IMR-90 (cell line): ENCODE data around the gene TBC1D22A. TPM values are rescaled to one million over a fixed set of nuclear protein-coding genes. Genes with fewer than 3 reads are reported as not detected.
A peak's percentile ranks its signal among the peaks of the same experiment; 100 is the strongest.

ENCODE experiments used
- ATAC-seq: fragments of 200-7000 bp; cut with Tn5 transposase; 2 replicates; pipeline ENCODE4 v1.9.1; 2020; ENCODE audit warnings: low read depth, mild to moderate bottlenecking, moderate library complexity
- BruUV-seq: library from RNA; stranded (reverse); fragments of 400-500 nt; replicated peaks from 2 replicates; lab custom pipeline; 2021; lab: Mats Ljungman, UMichigan
- CTCF ChIA-PET: fragments of 300-600 bp; formaldehyde crosslinking; extraction: SDS; loops from one replicate; lab custom pipeline; 2021; ENCODE audit warnings: antibody characterized with exemption; lab: Yijun Ruan, JAX
- POLR2A ChIA-PET: fragments of 300-600 bp; sonication (Branson Sonifier 250); formaldehyde crosslinking; loops from one replicate; lab custom pipeline; 2022; ENCODE audit warnings: antibody characterized with exemption; ENCODE audit not compliant: unreplicated experiment; lab: Charles Lee
- DNase-seq: peaks from one replicate; pipeline ENCODE4 v3.0.0; 2013
- H2AFZ ChIP-seq: replicated peaks from 2 replicates; pipeline ENCODE3; 2013; ENCODE audit warnings: low read length, mild to moderate bottlenecking; ENCODE audit not compliant: poor library complexity
- H2AK5ac ChIP-seq: 2 replicates; pipeline ENCODE4 v1.6.1; 2013; ENCODE audit warnings: low read depth, low read length, inconsistent platforms
- H2AK9ac ChIP-seq: replicated peaks from 2 replicates; pipeline ENCODE3; 2013; ENCODE audit warnings: mild to moderate bottlenecking, low read depth, low read length, moderate library complexity; ENCODE audit not compliant: poor library complexity
- H2BK120ac ChIP-seq: 2 replicates; pipeline ENCODE4 v1.6.1; 2013; ENCODE audit warnings: low read depth, low read length, inconsistent platforms
- H2BK15ac ChIP-seq: 3 replicates; pipeline ENCODE4 v1.6.1; 2013; ENCODE audit warnings: low read depth, low read length, inconsistent platforms
- H2BK20ac ChIP-seq: 2 replicates; pipeline ENCODE4 v1.6.1; 2013; ENCODE audit warnings: low read depth, mild to moderate bottlenecking, inconsistent platforms, low read length, moderate library complexity
- H2BK5ac ChIP-seq: 2 replicates; pipeline ENCODE4 v1.6.1; 2013; ENCODE audit warnings: mild to moderate bottlenecking, low read depth, low read length, inconsistent platforms; ENCODE audit not compliant: poor library complexity, severe bottlenecking
- H3K14ac ChIP-seq: replicated peaks from 2 replicates; pipeline ENCODE4 v1.6.1; 2013; ENCODE audit warnings: low read depth, low read length, inconsistent platforms
- H3K18ac ChIP-seq: 2 replicates; pipeline ENCODE4 v1.6.1; 2013; ENCODE audit warnings: low read depth, low read length, control low read depth
- H3K23ac ChIP-seq: 2 replicates; pipeline ENCODE4 v1.6.1; 2013; ENCODE audit warnings: low read depth, low read length, inconsistent platforms
- H3K27ac ChIP-seq: 2 replicates; pipeline ENCODE4 v1.5.1; 2013; ENCODE audit warnings: mild to moderate bottlenecking, control low read depth, low read length; ENCODE audit not compliant: insufficient read depth
- H3K27me3 ChIP-seq: 2 replicates; pipeline ENCODE4 v1.6.1; 2013; ENCODE audit warnings: low read length; ENCODE audit not compliant: control insufficient read depth, insufficient read depth
- H3K36me3 ChIP-seq: 2 replicates; pipeline ENCODE4 v1.6.1; 2013; ENCODE audit warnings: low read length, mixed read lengths; ENCODE audit not compliant: control insufficient read depth, insufficient read depth
- H3K4ac ChIP-seq: 2 replicates; pipeline ENCODE4 v1.6.1; 2013; ENCODE audit warnings: low read depth, low read length, inconsistent platforms
- H3K4me1 ChIP-seq: 2 replicates; pipeline ENCODE4 v1.6.1; 2013; ENCODE audit warnings: low read length, mixed read lengths; ENCODE audit not compliant: control insufficient read depth, insufficient read depth
- H3K4me2 ChIP-seq: 2 replicates; pipeline ENCODE4 v1.6.1; 2013; ENCODE audit warnings: low read depth, mild to moderate bottlenecking, control low read depth, low read length, moderate library complexity
- H3K4me3 ChIP-seq: 2 replicates; pipeline ENCODE4 v1.5.1; 2013; ENCODE audit warnings: low read depth, mild to moderate bottlenecking, control low read depth, low read length, moderate library complexity; ENCODE audit not compliant: insufficient read depth
- H3K56ac ChIP-seq: 2 replicates; pipeline ENCODE4 v1.6.1; 2013; ENCODE audit warnings: low read length, inconsistent platforms; ENCODE audit not compliant: insufficient read depth; ENCODE audit errors: extremely low read depth
- H3K79me1 ChIP-seq, 2 experiments: 2 replicates each; pipeline ENCODE4 v1.6.1; 2013; ENCODE audit warnings: low read length in 2 of 2, inconsistent platforms in 1 of 2, low read depth in 1 of 2
- H3K9ac ChIP-seq: 2 replicates; pipeline ENCODE4 v1.6.1; 2013; ENCODE audit warnings: low read depth, low read length, control low read depth
- H3K9me1 ChIP-seq: 2 replicates; pipeline ENCODE4 v1.6.1; 2013; ENCODE audit warnings: low read length, inconsistent platforms; ENCODE audit not compliant: insufficient read depth
- H3K9me3 ChIP-seq: 2 replicates; pipeline ENCODE4 v1.6.1; 2013; ENCODE audit warnings: low read length; ENCODE audit not compliant: control insufficient read depth, insufficient read depth
- H4K20me1 ChIP-seq: 2 replicates; pipeline ENCODE4 v1.6.1; 2013; ENCODE audit warnings: low read length, inconsistent platforms; ENCODE audit not compliant: insufficient read depth
- H4K5ac ChIP-seq: 2 replicates; pipeline ENCODE4 v1.6.1; 2013; ENCODE audit warnings: mild to moderate bottlenecking, low read depth, low read length, control low read depth
- H4K8ac ChIP-seq, 2 experiments: 2 replicates each; pipeline ENCODE4 v1.6.1; 2013; ENCODE audit warnings: low read depth in 2 of 2, low read length in 2 of 2, control low read depth in 1 of 2, inconsistent platforms in 1 of 2
- H4K91ac ChIP-seq: 2 replicates; pipeline ENCODE4 v1.6.1; 2013; ENCODE audit warnings: low read depth, low read length, inconsistent platforms; ENCODE audit not compliant: insufficient read depth
- CEBPB ChIP-seq: IDR thresholded peaks from 2 replicates; pipeline ENCODE4 v1.6.1; 2012; ENCODE audit warnings: low read depth, low read length, improper control_type of control experiment
- MAFK ChIP-seq: IDR thresholded peaks from 2 replicates; pipeline ENCODE4 v1.6.1; 2012; ENCODE audit warnings: low read depth, low read length, improper control_type of control experiment
- WGBS, 2 experiments: methylation state at CpG; one replicate each; pipeline versions ENCODE4 v1.1.5 to v1.1.7; 2013; ENCODE audit warnings: missing lambda C conversion rate in 2 of 2; ENCODE audit not compliant: insufficient read length in 1 of 2; ENCODE audit errors: extremely low coverage in 2 of 2; 5-methylcytosine and 5-hydroxymethylcytosine counted together
- dilution Hi-C: fragments of 300-500 bp; cut with HindIII; formaldehyde crosslinking; loops from one replicate; pipeline ENCODE4 v1.14.3; 2018; ENCODE audit warnings: low sequenced_read_pairs; ENCODE audit not compliant: unreplicated experiment
- in situ Hi-C: fragments of 300-500 bp; cut with MboI; formaldehyde crosslinking; loops from 3 replicates; pipeline ENCODE4 v1.14.3; 2019; ENCODE audit warnings: low sequenced_read_pairs, inconsistent platforms, mixed read lengths
- intact Hi-C: fragments of 100-400 bp; cut with micrococcal nuclease; formaldehyde crosslinking; loops from 2 replicates; pipeline ENCODE4 v1.10.0; 2022
- polyA plus RNA-seq, 3 experiments: library from polyadenylated mRNA; depleted of rRNA; stranded (reverse); fragments of >200 nt; gene quantifications; 2 replicates each; pipeline ENCODE4 v1.2.3, GENCODE V29; 2012; ENCODE audit warnings: low replicate concordance in 1 of 3
- total RNA-seq: library from RNA; depleted of rRNA; stranded (reverse); fragments of >200 nt; gene quantifications from 2 replicates; pipeline ENCODE4 v1.2.3, GENCODE V29; 2012

TBC1D22A gene
- total and polyA plus RNA-seq, 2 of the 4 experiments (the other 2 are of a cell fraction) = 9.0 to 16.7 TPM

GRCh38 chr22:46942799-46943785 is 180.6 kb downstream of the TBC1D22A start:
- Histone ChIP-seq H4K20me1 (0 out of 2 replicates have a peak, but pooled peaks cover 5% of the 10 kb centered on the region), H4K8ac (no peak overlapping the region), H3K4ac (no peak overlapping the region), H3K9ac (no peak overlapping the region), H4K5ac (no peak overlapping the region), H3K4me1 (no peaks in the 10 kb centered on the region), H4K91ac (no peak overlapping the region), H3K9me3 (no peaks in the 10 kb centered on the region), H2BK5ac (no peak overlapping the region), H2AK9ac (no peak overlapping the region), H3K14ac (no peak overlapping the region), H3K56ac (no peak overlapping the region), H2AFZ (no peak overlapping the region), H2BK15ac (no peak overlapping the region), H3K79me1 (peaks cover 5 to 6% of the 10 kb centered on the region in 2 experiments; a peak in 3 of 4 replicates), H3K4me3 (no peak overlapping the region), H3K9me1 (peaks cover 3% of the 10 kb centered on the region; the same call in 1 of the 2 replicates), H3K27ac (no peak overlapping the region), H3K36me3 (peaks cover 3% of the 10 kb centered on the region; the same call in 1 of the 2 replicates), H2BK20ac (no peak overlapping the region), H3K23ac (no peak overlapping the region), H2BK120ac (no peak overlapping the region), H2AK5ac (no peak overlapping the region), H3K4me2 (no peak overlapping the region), H3K27me3 (no peaks in the 10 kb centered on the region), H3K18ac (no peak overlapping the region)
- DNase-seq (no peak), ATAC-seq (no peak)
- ChIA-PET CTCF (no interaction called here), POLR2A (no interaction called here)
- TF ChIP-seq CEBPB = peak; percentile 53
- TF ChIP-seq MAFK = no peak
- intact Hi-C loops = no loop called here
- WGBS, 2 experiments = 95% methylated on average over 7 of the region's 22 CpGs; no CpG with 5 or more reads in 1 of the 2 experiments
- dilution Hi-C loops = no loop called here
- in situ Hi-C loops = no loop called here
- BruUV-seq = no TSS peak
